Fibroblast of skin of scalp (primary cell): ENCODE measurements around the gene SHISA2.
A peak's percentile ranks its signal among the peaks of the same experiment; 100 is the strongest.

Experiments
- DNase-seq: peaks from one replicate; pipeline ENCODE4 v3.0.0-alpha.2; 2013

SHISA2 gene

DNA sequence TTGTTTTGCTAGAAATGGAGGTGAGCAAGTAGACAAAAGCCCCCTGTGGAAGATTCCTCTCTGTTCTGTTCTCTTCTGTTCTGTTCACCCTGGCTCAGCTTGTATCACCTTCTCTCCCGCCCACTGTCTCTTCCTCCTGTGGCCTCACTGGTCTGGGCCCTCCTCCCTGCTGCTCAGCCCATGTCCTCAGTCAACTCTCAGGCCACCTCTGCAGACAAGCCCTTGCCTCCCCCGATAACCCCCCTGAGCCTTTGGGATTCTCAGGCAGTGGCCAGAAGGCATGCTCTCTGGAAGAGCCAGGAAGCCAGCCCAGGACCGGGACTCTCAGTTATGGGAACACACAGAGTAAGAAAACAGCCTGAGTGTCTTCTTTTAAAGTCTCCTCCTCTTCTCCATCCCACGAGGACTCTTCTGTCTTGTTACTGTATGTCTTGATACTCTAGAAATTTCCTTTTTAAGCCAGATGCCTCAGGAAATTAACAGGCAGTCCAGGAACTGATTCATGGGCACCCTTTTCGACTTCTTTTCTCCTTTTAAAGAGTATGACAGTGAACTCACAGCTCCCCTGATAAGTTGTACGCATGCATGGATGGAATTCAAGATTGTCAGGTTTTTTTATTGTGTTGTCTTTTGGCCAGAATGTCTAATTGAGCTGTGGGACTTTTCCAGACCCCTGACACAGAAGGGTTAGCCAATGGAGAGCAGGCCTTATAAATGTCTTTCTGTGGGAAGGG is 33.7 kb downstream of the SHISA2 start:
- peak; percentile 38 for DNase-seq

DNA sequence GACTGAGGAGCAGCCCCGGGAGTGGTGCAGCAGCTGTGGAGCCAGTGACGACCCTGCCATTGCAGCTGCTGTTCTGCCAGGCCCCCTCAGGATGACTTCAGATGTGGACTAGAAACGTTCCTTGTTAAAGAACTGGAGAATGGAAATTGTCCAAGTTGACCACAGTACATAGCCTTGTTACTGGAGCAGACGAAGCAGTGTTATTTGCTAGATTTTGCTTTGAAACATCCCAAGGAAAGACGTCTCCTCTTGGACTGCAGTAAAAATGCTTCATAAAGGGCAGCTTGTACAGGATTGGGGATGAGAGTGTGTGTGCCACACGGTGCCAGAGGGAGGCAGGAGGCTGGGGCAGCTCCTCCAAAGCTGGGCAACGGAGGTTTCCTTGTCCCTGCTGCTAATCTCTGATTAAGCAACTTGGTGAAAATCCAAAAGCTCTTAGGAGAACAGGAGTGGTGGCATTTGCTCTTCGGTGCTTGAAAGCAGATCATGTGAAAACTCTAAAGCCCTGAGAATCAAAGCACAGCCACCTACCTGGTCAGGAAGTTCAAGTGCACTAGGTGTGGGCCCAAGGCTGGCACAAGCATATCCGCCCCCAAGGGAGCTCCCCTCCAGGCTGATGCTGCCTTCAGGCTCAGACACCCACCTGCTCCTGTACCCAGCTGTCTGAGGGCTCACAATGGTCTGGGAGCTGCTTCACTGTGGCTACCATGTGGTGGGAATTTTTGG is 34.5 kb downstream of the SHISA2 start:
- no peak for DNase-seq

DNA sequence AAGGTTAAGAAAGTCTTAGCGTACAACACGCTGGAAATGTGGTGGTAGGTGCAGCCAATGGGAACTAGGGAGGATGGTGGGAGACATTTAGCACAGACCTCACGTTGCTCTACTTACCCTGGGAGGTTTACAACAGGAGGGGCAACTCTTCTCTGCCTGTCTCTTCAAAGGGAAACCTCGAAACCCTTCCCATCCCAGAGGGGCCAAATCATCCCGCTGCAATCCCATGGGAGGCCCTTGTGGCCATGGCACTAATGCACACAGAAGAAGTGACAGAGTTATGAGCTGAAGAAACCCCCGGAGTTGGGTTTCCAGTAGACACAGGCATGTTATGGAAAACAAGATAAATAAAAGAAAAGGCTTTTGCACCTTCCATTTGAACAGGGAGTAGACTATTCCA is 35.6 kb downstream of the SHISA2 start:
- DNase-seq = no peak

DNA sequence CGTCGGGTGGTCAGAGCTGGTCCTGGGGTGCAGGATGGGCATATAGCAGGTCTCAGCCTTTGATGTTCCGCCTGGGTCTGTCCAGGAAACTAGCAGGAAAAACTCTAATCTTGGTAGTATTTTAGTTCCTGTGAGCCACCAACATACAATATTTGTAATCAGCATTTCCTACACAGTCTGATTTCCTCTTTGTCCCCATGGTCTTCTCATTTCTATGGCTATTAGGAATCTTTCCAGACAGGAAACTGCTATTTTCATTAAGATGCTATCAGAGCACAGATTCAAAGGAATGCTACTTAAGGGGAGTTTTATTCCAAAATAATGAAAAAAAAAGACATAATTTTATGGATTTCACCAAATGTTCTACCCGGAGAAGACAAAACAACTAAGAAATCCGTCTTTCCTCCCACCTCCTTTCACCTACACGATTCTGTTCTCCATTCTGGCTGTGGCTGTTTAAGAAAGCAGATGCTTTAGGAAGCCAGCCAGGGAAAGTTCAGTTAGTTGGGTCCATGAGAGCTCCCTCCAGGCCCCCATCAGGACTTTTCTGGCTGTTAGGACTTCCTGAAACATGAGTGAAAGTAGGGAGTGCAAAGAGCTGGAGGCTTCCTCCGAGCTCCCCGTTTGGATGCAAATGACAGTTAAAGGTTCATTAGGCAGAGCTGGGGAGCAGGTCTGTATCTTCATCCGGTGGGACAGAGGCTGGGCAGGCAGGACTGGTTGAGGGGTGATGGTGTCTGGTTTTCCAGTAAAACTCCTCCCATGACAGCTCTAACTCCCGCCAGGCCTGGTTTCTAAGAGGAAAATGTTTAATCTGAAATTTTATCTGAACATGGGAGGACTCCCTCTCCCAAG is 36.3 kb downstream of the SHISA2 start:
- no peak for DNase-seq

DNA sequence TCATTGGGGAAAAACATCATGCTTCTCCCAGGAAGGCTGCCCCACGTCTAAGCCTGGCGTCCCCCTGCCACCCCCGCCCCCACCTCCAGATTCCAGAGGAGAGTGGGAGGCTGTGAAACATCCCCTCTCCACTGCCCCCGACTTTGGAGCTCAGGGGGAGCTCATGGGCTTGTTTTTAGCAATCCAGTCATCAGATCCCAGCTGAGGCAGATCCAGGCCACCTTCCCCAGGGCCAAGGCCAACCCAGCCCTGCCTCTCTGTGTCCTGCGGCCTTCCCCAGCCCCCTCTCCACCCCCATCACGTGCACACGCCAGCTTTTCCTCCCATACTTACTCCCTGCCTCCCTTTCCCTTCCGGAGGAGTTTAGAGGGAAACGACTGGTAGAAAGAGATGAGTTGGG is 38.8 kb downstream of the SHISA2 start:
- no peak for DNase-seq

DNA sequence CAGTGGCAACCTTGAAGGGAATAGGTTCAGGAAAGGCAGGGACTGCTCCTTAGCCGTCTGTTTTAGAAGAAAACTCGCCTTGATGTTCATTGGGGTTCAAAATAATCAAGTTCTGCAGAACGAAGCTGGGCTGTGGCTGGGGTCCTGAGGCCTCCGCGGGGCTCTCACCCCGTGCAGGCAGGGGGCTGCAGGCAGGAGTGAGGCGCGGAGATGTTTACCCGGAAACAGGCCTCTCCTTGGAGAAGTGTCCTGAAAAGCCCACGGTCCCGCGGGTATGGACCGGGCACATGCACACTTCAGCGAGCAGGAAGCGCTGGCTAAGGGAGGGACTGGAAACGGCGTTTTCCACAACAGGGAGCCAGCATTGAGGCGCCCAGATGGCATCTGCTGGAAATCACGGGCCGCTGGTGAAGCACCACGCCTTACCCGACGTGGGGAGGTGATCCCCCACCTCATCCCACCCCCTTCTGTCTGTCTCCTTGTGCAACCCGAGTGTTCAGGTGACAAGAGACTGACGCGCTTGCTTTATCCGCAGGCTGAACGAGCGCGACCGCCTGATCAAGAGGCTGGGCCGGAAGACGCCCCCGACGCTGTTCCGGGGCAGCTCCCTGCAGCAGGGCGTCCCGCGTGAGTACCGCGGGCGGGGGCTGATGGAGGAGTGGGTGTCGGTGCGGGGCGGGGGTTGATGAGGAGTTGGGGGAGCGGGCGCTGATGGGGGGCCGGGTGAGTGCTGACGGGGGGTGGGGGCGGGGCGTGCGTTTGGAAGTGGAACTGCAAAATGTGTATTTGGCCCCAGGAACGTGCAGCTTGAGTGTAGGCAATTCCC is 39.6 kb downstream of the SHISA2 start:
- DNase-seq = no peak

DNA sequence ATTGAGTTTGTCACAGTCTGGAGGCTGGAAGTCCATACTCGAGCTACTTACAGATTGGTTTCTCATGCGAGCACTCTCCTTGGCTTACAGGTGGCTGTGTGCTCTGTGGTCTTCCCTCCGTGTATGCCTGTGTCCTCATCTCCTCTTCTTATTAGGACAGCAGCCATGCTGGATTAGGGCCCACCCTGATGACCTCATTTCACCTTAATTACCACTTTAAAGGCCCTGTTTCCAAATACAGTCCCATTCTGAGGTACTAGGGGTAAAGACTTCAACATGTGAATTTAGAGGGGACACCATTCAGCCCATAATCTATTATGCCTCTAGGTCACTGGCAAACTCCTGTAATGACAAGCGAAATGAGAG is 40.6 kb downstream of the SHISA2 start:
- no peak for DNase-seq

DNA sequence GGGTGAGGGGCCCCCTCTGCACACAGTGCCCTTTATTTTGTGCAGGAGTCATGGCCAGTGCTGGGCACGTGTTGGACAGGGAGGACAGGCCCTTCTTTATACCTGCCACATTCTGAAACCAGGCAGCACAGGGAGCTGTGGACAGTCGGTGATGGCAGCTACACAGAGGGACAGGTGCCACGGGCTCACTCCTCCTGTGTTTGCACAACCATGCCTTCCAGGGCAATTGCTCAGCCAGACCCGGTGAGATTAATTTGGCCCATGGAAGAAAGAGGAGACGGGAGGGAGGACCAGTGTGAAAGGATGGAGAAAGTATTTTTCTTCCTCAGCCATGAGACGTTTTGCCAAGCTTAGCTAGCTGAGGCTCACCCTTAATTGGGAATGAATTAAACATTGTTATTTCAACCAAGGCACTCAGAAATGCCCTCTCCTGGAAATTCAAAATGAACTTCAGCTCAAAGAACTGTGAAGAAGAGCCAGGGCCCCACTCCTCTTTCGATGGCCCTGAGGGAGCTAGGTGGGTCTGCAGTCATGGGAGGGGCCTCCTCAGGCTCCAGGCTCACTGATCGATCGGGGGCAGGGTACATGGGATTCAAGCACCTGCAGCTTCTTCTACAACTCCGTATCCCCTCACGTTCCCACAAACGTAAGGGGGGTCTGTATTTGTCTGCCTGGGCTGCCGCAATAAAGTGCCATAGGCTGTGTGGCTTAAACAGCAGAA is 41.2 kb downstream of the SHISA2 start:
- no peak for DNase-seq

DNA sequence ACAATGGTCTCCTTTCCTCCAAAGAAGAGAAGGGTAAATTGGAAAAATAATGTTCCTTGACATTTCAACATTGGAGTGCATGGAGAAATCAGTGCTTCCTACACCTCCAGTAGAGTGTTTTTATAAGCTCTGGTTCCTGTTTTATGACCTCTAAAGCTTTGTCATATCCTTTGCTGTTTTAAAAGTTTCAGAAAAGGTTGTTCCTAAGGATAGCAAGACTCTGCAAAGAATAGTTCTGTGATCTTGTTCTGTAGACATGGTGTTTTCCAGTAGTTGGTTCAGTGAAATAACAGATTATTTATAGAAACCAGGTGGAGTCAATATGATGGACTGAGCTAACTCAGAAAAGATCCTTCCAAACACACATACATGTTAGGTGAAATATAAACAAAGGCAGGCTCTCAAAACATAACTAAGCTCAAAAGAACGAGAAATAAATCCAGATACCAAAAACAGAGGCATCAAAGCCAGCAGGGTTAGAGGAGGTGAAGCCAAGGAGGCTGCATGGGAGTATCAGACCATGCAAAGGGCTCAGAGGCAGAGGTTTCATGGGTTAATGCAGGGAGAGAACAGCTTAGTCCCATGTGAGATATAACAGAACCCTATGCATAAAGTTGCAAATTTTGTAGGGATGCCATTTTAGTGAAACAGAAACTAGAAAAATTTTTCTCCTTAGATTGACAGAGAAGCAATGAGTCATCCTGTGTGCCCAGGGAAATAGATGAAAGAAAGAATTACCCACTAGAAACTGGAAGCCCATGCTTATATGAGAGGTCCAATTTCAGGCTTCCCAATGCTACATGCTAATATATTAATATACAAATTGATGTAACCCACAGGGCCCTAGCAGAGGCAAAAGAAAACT is 44.3 kb downstream of the SHISA2 start:
- peak; percentile 17 for DNase-seq
